ENCODE results near the gene SORCS2. TPM values are rescaled to one million over a fixed set of nuclear protein-coding genes. Genes with fewer than 3 reads are reported as not detected.

Gene SORCS2
- total RNA-seq, 3 donors from 2014 or later: 0.66 to 1.3 (median 0.80) TPM

GRCh38 chr4:7204656-7205387 lies 12.5 kb downstream of the SORCS2 start:
- peaks cover 5 to 15% of the 10 kb centered on the region in 2 donors for H3K4me1 ChIP-seq
- no peak for DNase-seq (ENCODE audit: low spot score in 2 of 2)

GRCh38 chr4:7206385-7206784 lies 14.0 kb downstream of the SORCS2 start:
- H3K27me3 ChIP-seq: peaks cover 0 to 7% of the 10 kb centered on the region in 2 donors
- no peaks in the 10 kb centered on the region for H3K36me3 ChIP-seq
- no peak overlapping the region for H3K4me3 ChIP-seq
- DNase-seq (ENCODE audit: low spot score in 2 of 2): no peak
- H3K9me3 ChIP-seq: no peaks in the 10 kb centered on the region
- TF ChIP-seq CTCF (IDR thresholded peaks at IDR 0.05) (no peak), POLR2A (IDR thresholded peaks at IDR 0.05) (no peak), POLR2AphosphoS5 (IDR thresholded peaks at IDR 0.05) (no peak)
- intact Hi-C loops (cut with DNase I; ENCODE audit: low total_unique reads): no loop called here
- H3K27ac ChIP-seq: peak overlapping the region; percentile 64 to 65
- H3K4me1 ChIP-seq: peaks cover 5 to 15% of the 10 kb centered on the region in 2 donors

More at GRCh38 chr4:7204656-7205387, 12.5 kb downstream of the SORCS2 start:
- TF ChIP-seq CTCF (IDR thresholded peaks at IDR 0.05) (no peak), POLR2A (IDR thresholded peaks at IDR 0.05) (no peak)
- H3K27ac ChIP-seq: no peak overlapping the region
- no peaks in the 10 kb centered on the region for H3K36me3 ChIP-seq
- peaks cover 0 to 12% of the 10 kb centered on the region in 2 donors for H3K27me3 ChIP-seq
- intact Hi-C loops (cut with DNase I; ENCODE audit: low total_unique reads): no loop called here
- H3K9me3 ChIP-seq: no peaks in the 10 kb centered on the region
- H3K4me3 ChIP-seq: no peak overlapping the region

- Histone ChIP-seq H3K4me1 (peaks cover 5 to 15% of the 10 kb centered on the region in 2 donors), H3K9me3 (no peaks in the 10 kb centered on the region), H3K4me3 (peak overlapping the region in 1 of 3 donors; percentile 18), H3K27me3 (peaks cover 0 to 4% of the 10 kb centered on the region in 2 donors), H3K27ac (peak overlapping the region; percentile 64 to 65), H3K36me3 (no peaks in the 10 kb centered on the region)
- TF ChIP-seq POLR2AphosphoS5 (IDR thresholded peaks at IDR 0.05) (peak in 1 of 3 donors; percentile 19), CTCF (IDR thresholded peaks at IDR 0.05) (no peak), POLR2A (IDR thresholded peaks at IDR 0.05) (no peak)
- DNase-seq (ENCODE audit: low spot score in 2 of 2): peak in 1 of 2 donors; percentile 74
- intact Hi-C loops (cut with DNase I; ENCODE audit: low total_unique reads): no loop called here
These were observed 14.7 kb downstream of the SORCS2 start for GRCh38 chr4:7206911-7207567.

- H3K9me3 ChIP-seq: no peaks in the 10 kb centered on the region
- H3K4me1 ChIP-seq: peaks cover 5 to 15% of the 10 kb centered on the region in 2 donors
- H3K4me3 ChIP-seq: peak overlapping the region in 1 of 3 donors; percentile 18
- intact Hi-C loops (cut with DNase I; ENCODE audit: low total_unique reads): no loop called here
- peaks cover 0 to 4% of the 10 kb centered on the region in 2 donors for H3K27me3 ChIP-seq
- peak overlapping the region; percentile 64 to 69 for H3K27ac ChIP-seq
- TF ChIP-seq POLR2A (IDR thresholded peaks at IDR 0.05) (no peak), CTCF (IDR thresholded peaks at IDR 0.05) (no peak), POLR2AphosphoS5 (IDR thresholded peaks at IDR 0.05) (no peak)
- DNase-seq (ENCODE audit: low spot score in 2 of 2): no peak
- no peaks in the 10 kb centered on the region for H3K36me3 ChIP-seq
These were observed 15.4 kb downstream of the SORCS2 start for GRCh38 chr4:7207628-7208231.

All from breast epithelium (tissue), 4 donors.